NT2/D1 (cell line): ENCODE data around the gene SORBS1.

Experiments
- SUZ12 ChIP-seq: IDR thresholded peaks from 2 replicates; pipeline ENCODE4 v1.6.1; 2011; ENCODE audit not compliant: insufficient read length, insufficient read depth; ENCODE audit errors: extremely low read depth
- YY1 ChIP-seq: IDR thresholded peaks from 2 replicates; pipeline ENCODE4 v1.6.1; 2011; ENCODE audit not compliant: insufficient read length, insufficient read depth
- ZNF274 ChIP-seq: IDR thresholded peaks from 2 replicates; pipeline ENCODE4 v1.6.1; 2011; ENCODE audit warnings: mild to moderate bottlenecking, low read depth, low read length

DNA sequence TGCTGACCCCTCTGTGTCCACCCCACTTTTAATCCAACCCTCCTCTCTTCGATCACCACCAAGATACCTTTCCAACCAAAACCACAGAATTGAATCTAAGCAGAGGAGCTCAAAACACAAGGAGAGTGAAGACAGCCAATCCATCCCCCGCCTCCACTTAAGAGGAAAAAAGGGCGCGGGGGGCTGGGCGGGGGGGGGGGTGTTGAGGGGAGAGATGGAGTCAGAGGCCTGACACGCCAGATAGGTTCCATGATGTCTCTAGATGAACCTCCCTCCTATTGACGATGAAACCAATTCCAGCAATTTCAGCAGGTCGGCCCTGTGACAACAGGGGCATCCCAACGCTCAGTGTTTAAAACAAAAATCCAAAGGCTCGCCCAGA is 1.3 kb downstream of the SORBS1 start:
- TF ChIP-seq ZNF274: no peak
- no peak for TF ChIP-seq SUZ12
- TF ChIP-seq YY1: no peak
